Central memory CD8-positive, alpha-beta T cell (primary cell): ENCODE results near the gene FHAD1.
"Not testable (repeated sequence)": the region's sequence is repeated elsewhere in the genome, so short reads cannot be mapped to it uniquely, and the experiment has no call there.

Experiments used
- ATAC-seq: fragments of 150-1000 bp; cut with Tn5 transposase; replicated peaks from 2 replicates; pipeline ENCODE4 v1.10.0; 2022; ENCODE audit warnings: mild to moderate bottlenecking, moderate FRiP score, moderate number of reproducible peaks; ENCODE audit not compliant: poor library complexity, severe bottlenecking; ENCODE audit errors: extremely low read depth
- DNase-seq, 2 donors: peaks; one replicate each; pipeline ENCODE4 v3.0.0; 2021; ENCODE audit warnings: low spot score in 2 of 2
- H3K27ac Mint-ChIP-seq: one replicate; pipeline ENCODE4 v1.8.0; 2022; ENCODE audit warnings: low read depth, mild to moderate bottlenecking, moderate library complexity, mixed read lengths
- H3K27me3 Mint-ChIP-seq: one replicate; pipeline ENCODE4 v1.8.0; 2022; ENCODE audit warnings: mixed read lengths
- H3K36me3 Mint-ChIP-seq: one replicate; pipeline ENCODE4 v1.8.0; 2022; ENCODE audit warnings: mild to moderate bottlenecking, moderate library complexity, mixed read lengths; ENCODE audit not compliant: insufficient read depth
- H3K4me1 Mint-ChIP-seq: one replicate; pipeline ENCODE4 v1.8.0; 2022; ENCODE audit warnings: mixed read lengths
- H3K4me3 Mint-ChIP-seq: one replicate; pipeline ENCODE4 v1.8.0; 2022; ENCODE audit warnings: mild to moderate bottlenecking, moderate library complexity, mixed read lengths
- H3K9me3 Mint-ChIP-seq: one replicate; pipeline ENCODE4 v1.8.0; 2022; ENCODE audit warnings: mixed read lengths

FHAD1 gene

GRCh38 chr1:15429701-15430149 lies 182.7 kb downstream of the FHAD1 start:
- peak overlapping the region; percentile 13 for H3K4me3 Mint-ChIP-seq

GRCh38 chr1:15430787-15431570 lies 184.0 kb downstream of the FHAD1 start:
- H3K27ac Mint-ChIP-seq = peak overlapping the region; percentile 90
- peak; percentile 68 to 81 for DNase-seq

More at GRCh38 chr1:15429701-15430149, 182.7 kb downstream of the FHAD1 start:
- Mint-ChIP-seq H3K27ac (peak overlapping the region; percentile 59), H3K4me1 (peaks cover 15% of the 10 kb centered on the region), H3K27me3 (no peaks in the 10 kb centered on the region), H3K36me3 (peaks cover 69% of the 10 kb centered on the region), H3K9me3 (no peaks in the 10 kb centered on the region)
- no peak for ATAC-seq
- no peak for DNase-seq

GRCh38 chr1:15431571-15431948 lies 184.5 kb downstream of the FHAD1 start:
- Mint-ChIP-seq H3K27ac (peak overlapping the region; percentile 90), H3K27me3 (no peaks in the 10 kb centered on the region), H3K36me3 (peaks cover 57% of the 10 kb centered on the region), H3K9me3 (no peaks in the 10 kb centered on the region), H3K4me1 (peaks cover 6% of the 10 kb centered on the region), H3K4me3 (no peak overlapping the region)
- DNase-seq = no peak
- no peak for ATAC-seq

More at GRCh38 chr1:15430787-15431570, 184.0 kb downstream of the FHAD1 start:
- Mint-ChIP-seq H3K4me3 (no peak overlapping the region), H3K9me3 (no peaks in the 10 kb centered on the region), H3K27me3 (no peaks in the 10 kb centered on the region), H3K36me3 (peaks cover 63% of the 10 kb centered on the region), H3K4me1 (peaks cover 12% of the 10 kb centered on the region)
- peak; percentile 58 for ATAC-seq

GRCh38 chr1:15432324-15432723 lies 185.3 kb downstream of the FHAD1 start:
- H3K4me1 Mint-ChIP-seq = peaks cover 5% of the 10 kb centered on the region
- peak overlapping the region; percentile 90 for H3K27ac Mint-ChIP-seq
- ATAC-seq = no peak
- H3K36me3 Mint-ChIP-seq = peaks cover 52% of the 10 kb centered on the region
- no peaks in the 10 kb centered on the region for H3K27me3 Mint-ChIP-seq
- DNase-seq = no peak
- no peak overlapping the region for H3K4me3 Mint-ChIP-seq
- no peaks in the 10 kb centered on the region for H3K9me3 Mint-ChIP-seq

GRCh38 chr1:15433471-15433870 lies 186.4 kb downstream of the FHAD1 start:
- no peak for ATAC-seq
- peaks cover 40% of the 10 kb centered on the region for H3K36me3 Mint-ChIP-seq
- no peaks in the 10 kb centered on the region for H3K4me1 Mint-ChIP-seq
- H3K4me3 Mint-ChIP-seq = no peak overlapping the region
- peak overlapping the region; percentile 90 for H3K27ac Mint-ChIP-seq
- H3K27me3 Mint-ChIP-seq = no peaks in the 10 kb centered on the region
- no peaks in the 10 kb centered on the region for H3K9me3 Mint-ChIP-seq
- no peak for DNase-seq

- ATAC-seq, DNase-seq, H3K4me1 Mint-ChIP-seq, H3K27me3 Mint-ChIP-seq, H3K27ac Mint-ChIP-seq, H3K4me3 Mint-ChIP-seq, H3K9me3 Mint-ChIP-seq: not testable (repeated sequence)
- peaks cover 29% of the 10 kb centered on the region for H3K36me3 Mint-ChIP-seq
These were observed 187.7 kb downstream of the FHAD1 start for GRCh38 chr1:15434739-15435138.

GRCh38 chr1:15435239-15436077 lies 188.4 kb downstream of the FHAD1 start:
- Mint-ChIP-seq H3K4me1 (no peaks in the 10 kb centered on the region), H3K9me3 (no peaks in the 10 kb centered on the region), H3K27me3 (no peaks in the 10 kb centered on the region), H3K4me3 (no peak overlapping the region), H3K27ac (no peak overlapping the region), H3K36me3 (peaks cover 22% of the 10 kb centered on the region)
- DNase-seq = no peak
- ATAC-seq = no peak

- DNase-seq (no peak), ATAC-seq (no peak)
- H3K9me3 Mint-ChIP-seq = no peaks in the 10 kb centered on the region
- H3K27ac Mint-ChIP-seq = no peak overlapping the region
- H3K27me3 Mint-ChIP-seq = no peaks in the 10 kb centered on the region
- no peak overlapping the region for H3K4me3 Mint-ChIP-seq
- H3K4me1 Mint-ChIP-seq = no peaks in the 10 kb centered on the region
- peaks cover 13% of the 10 kb centered on the region for H3K36me3 Mint-ChIP-seq
These were observed 189.9 kb downstream of the FHAD1 start for GRCh38 chr1:15436881-15437442.

- no peak for DNase-seq
- no peaks in the 10 kb centered on the region for H3K4me1 Mint-ChIP-seq
- peaks cover 4% of the 10 kb centered on the region for H3K36me3 Mint-ChIP-seq
- no peak overlapping the region for H3K4me3 Mint-ChIP-seq
- H3K27me3 Mint-ChIP-seq = peaks cover 14% of the 10 kb centered on the region
- ATAC-seq = no peak
- H3K9me3 Mint-ChIP-seq = no peaks in the 10 kb centered on the region
- H3K27ac Mint-ChIP-seq = no peak overlapping the region
These were observed 192.3 kb downstream of the FHAD1 start for GRCh38 chr1:15439325-15439724.

- Mint-ChIP-seq H3K9me3 (no peaks in the 10 kb centered on the region), H3K36me3 (no peaks in the 10 kb centered on the region), H3K4me1 (no peaks in the 10 kb centered on the region), H3K27me3 (peaks cover 14% of the 10 kb centered on the region), H3K4me3 (no peak overlapping the region), H3K27ac (no peak overlapping the region)
- ATAC-seq (no peak), DNase-seq (no peak)
These were observed 193.3 kb downstream of the FHAD1 start for GRCh38 chr1:15440357-15440756.

GRCh38 chr1:15441247-15441646 lies 194.2 kb downstream of the FHAD1 start:
- Mint-ChIP-seq H3K4me3 (no peak overlapping the region), H3K27ac (no peak overlapping the region)

GRCh38 chr1:15442119-15442518 lies 195.1 kb downstream of the FHAD1 start:
- no peak for DNase-seq
- H3K36me3 Mint-ChIP-seq = no peaks in the 10 kb centered on the region
- peaks cover 18% of the 10 kb centered on the region for H3K27me3 Mint-ChIP-seq
- no peak overlapping the region for H3K4me3 Mint-ChIP-seq
- no peaks in the 10 kb centered on the region for H3K9me3 Mint-ChIP-seq
- no peak for ATAC-seq
- H3K4me1 Mint-ChIP-seq = no peaks in the 10 kb centered on the region
- H3K27ac Mint-ChIP-seq = no peak overlapping the region

More at GRCh38 chr1:15441247-15441646, 194.2 kb downstream of the FHAD1 start:
- DNase-seq = no peak
- Mint-ChIP-seq H3K9me3 (no peaks in the 10 kb centered on the region), H3K27me3 (peaks cover 14% of the 10 kb centered on the region), H3K4me1 (no peaks in the 10 kb centered on the region), H3K36me3 (no peaks in the 10 kb centered on the region)
- no peak for ATAC-seq
